ENCODE data around the gene SRRM2. TPM values are rescaled to one million over a fixed set of nuclear protein-coding genes. Genes with fewer than 3 reads are reported as not detected.

SRRM2 gene
- total RNA-seq, 1 experiment from 2014 or later, result 49.1 TPM

- no peaks in the 10 kb centered on the region for H3K9me3 ChIP-seq (replicated peaks)
- no peak overlapping the region for H3K27ac ChIP-seq
- peaks cover 4% of the 10 kb centered on the region for H3K4me1 ChIP-seq (replicated peaks)
- DNase-seq (ENCODE audit: low read depth in 1 of 2, low spot score in 2 of 2), result no peak
- H3K27me3 ChIP-seq (replicated peaks), result peaks cover 46% of the 10 kb centered on the region
- no peak overlapping the region for H3K4me3 ChIP-seq
- H3K36me3 ChIP-seq, result no peaks in the 10 kb centered on the region
These were observed 33.8 kb downstream of the SRRM2 start for GRCh38 chr16:2786061-2786825.

- Histone ChIP-seq H3K36me3 (no peaks in the 10 kb centered on the region), H3K27me3 (replicated peaks) (peaks cover 46% of the 10 kb centered on the region), H3K4me1 (replicated peaks) (peaks cover 4% of the 10 kb centered on the region), H3K9me3 (replicated peaks) (no peaks in the 10 kb centered on the region), H3K4me3 (no peak overlapping the region), H3K27ac (no peak overlapping the region)
- DNase-seq (ENCODE audit: low read depth in 1 of 2, low spot score in 2 of 2), result no peak
These were observed 34.4 kb downstream of the SRRM2 start for GRCh38 chr16:2786826-2787151.

DNA sequence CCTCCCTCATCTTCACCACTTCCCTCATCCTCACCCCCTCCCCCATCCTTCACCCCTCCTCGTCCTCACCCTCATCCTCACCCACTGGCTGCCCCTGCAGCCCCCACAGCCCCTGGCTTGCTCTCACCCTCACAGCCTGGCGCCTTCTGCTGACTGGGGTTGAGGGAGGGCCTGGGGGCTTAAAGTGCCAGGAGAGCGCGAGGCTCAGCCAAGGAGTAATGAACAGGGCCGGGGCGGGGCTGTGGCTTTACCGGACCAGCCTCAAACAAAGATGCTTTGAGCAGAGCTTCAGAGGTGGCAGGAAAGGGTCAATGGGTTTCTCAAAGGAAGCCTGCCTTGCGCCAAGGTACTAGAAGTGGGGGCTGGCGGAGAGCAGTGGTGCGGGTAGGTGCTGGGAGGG is 35.0 kb downstream of the SRRM2 start, which contains the start of gene PRSS33:
Gene PRSS33, minus strand, starts transcription at position 155 of the 400 bp plus-strand sequence. CDS start 1,013 bp downstream, outside the sequence.
- Histone ChIP-seq H3K36me3 (no peaks in the 10 kb centered on the region), H3K4me3 (no peak within 1 kb of the TSS), H3K27me3 (replicated peaks) (peaks cover 51% of the 10 kb centered on the region), H3K4me1 (replicated peaks) (peaks cover 4% of the 10 kb centered on the region), H3K27ac (no peak within 1 kb of the TSS), H3K9me3 (replicated peaks) (no peaks in the 10 kb centered on the region)
- no peak for DNase-seq (ENCODE audit: low read depth in 1 of 2, low spot score in 2 of 2)

DNA sequence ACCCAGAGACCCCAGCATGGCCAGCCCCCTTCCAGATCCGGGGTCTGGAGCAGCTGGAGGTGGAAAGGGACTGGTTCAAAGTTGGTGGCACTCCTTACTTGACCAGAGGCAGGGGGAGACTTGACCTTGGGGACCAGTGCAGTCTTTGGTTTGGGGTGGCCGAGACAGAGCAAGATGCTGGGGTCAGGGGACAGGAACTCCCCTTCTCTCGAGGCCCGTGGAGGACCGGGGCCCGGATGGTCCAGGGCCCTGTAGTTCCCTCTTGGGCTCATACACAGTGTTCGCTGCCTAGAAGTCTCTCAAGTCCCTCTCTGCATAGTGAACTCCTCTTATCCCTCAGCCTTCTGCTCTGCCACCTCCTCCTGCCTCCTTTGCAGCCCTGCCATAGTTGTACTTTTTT is 35.5 kb downstream of the SRRM2 start:
- H3K4me1 ChIP-seq (replicated peaks), result peaks cover 4% of the 10 kb centered on the region
- no peak for DNase-seq (ENCODE audit: low read depth in 1 of 2, low spot score in 2 of 2)
- no peak overlapping the region for H3K4me3 ChIP-seq
- H3K9me3 ChIP-seq (replicated peaks), result no peaks in the 10 kb centered on the region
- H3K36me3 ChIP-seq, result no peaks in the 10 kb centered on the region
- H3K27me3 ChIP-seq (replicated peaks), result peaks cover 54% of the 10 kb centered on the region
- H3K27ac ChIP-seq, result no peak overlapping the region

GRCh38 chr16:2790631-2791030 is 38.2 kb downstream of the SRRM2 start:
- H3K4me1 ChIP-seq (replicated peaks), result no peaks in the 10 kb centered on the region; the same call in 1 of the 2 replicates
- no peaks in the 10 kb centered on the region for H3K9me3 ChIP-seq (replicated peaks)
- no peak overlapping the region for H3K4me3 ChIP-seq
- peaks cover 59% of the 10 kb centered on the region for H3K27me3 ChIP-seq (replicated peaks)
- no peak overlapping the region for H3K27ac ChIP-seq
- no peaks in the 10 kb centered on the region for H3K36me3 ChIP-seq
- no peak for DNase-seq (ENCODE audit: low read depth in 1 of 2, low spot score in 2 of 2)

DNA sequence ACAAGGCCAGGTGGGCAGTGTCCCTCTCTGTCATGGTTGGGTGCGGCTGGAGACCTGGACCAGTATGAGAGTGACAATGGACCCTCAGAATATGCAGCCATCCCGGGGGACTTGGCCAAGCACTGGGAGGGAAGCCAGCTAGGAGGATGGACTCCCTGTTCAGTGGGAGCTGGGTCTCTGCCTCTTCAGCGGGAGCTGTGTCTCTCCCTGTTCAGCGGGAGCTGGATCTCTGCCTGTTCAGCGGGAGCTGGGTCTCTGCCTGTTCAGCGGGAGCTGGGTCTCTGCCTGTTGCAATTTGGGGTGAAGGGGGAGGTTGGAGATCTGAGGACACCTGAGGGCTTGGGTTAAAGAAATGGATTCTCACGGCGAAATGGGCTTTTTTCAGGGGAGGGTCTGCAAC is 38.7 kb downstream of the SRRM2 start:
- Histone ChIP-seq H3K36me3 (no peaks in the 10 kb centered on the region), H3K4me3 (no peak overlapping the region), H3K4me1 (replicated peaks) (no peaks in the 10 kb centered on the region), H3K27ac (no peak overlapping the region), H3K9me3 (replicated peaks) (no peaks in the 10 kb centered on the region), H3K27me3 (replicated peaks) (peaks cover 57% of the 10 kb centered on the region)
- no peak for DNase-seq (ENCODE audit: low read depth in 1 of 2, low spot score in 2 of 2)

- H3K27ac ChIP-seq, result no peak overlapping the region
- H3K4me3 ChIP-seq, result no peak overlapping the region
- no peak for DNase-seq (ENCODE audit: low read depth in 1 of 2, low spot score in 2 of 2)
- no peaks in the 10 kb centered on the region for H3K4me1 ChIP-seq (replicated peaks)
- H3K27me3 ChIP-seq (replicated peaks), result peaks cover 50% of the 10 kb centered on the region
- H3K9me3 ChIP-seq (replicated peaks), result no peaks in the 10 kb centered on the region
- H3K36me3 ChIP-seq, result no peaks in the 10 kb centered on the region
These were observed 40.5 kb downstream of the SRRM2 start for GRCh38 chr16:2792940-2793339.

- Histone ChIP-seq H3K4me1 (replicated peaks) (no peaks in the 10 kb centered on the region), H3K9me3 (replicated peaks) (no peaks in the 10 kb centered on the region), H3K27ac (no peak overlapping the region), H3K36me3 (no peaks in the 10 kb centered on the region), H3K27me3 (replicated peaks) (peaks cover 42% of the 10 kb centered on the region), H3K4me3 (no peak overlapping the region)
- DNase-seq (ENCODE audit: low read depth in 1 of 2, low spot score in 2 of 2), result no peak
These were observed 43.1 kb downstream of the SRRM2 start for GRCh38 chr16:2795395-2796143.

DNA sequence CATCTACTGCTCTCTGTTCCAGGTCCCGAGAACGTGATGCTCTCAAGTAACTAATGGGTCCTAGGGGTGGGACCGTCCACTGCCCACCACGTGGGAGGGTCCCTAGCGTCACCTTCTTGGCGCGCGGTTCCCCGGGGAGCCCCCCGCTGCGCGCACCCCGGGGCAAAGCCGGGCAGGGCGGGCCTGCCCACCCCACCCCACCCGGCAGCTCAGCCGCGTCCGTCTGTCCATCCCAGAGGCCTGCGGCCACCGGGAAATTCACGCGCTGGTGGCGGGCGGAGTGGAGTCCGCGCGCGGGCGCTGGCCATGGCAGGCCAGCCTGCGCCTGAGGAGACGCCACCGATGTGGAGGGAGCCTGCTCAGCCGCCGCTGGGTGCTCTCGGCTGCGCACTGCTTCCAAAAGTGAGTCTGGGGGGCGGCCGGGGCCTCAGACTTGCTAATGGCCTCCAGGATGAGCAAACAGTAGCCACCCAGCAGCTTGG is 46.3 kb downstream of the SRRM2 start:
- no peak for DNase-seq (ENCODE audit: low read depth in 1 of 2, low spot score in 2 of 2)
- Histone ChIP-seq H3K9me3 (replicated peaks) (peaks cover 2% of the 10 kb centered on the region; the same call in 1 of the 2 replicates), H3K27ac (no peak overlapping the region), H3K27me3 (replicated peaks) (peaks cover 25% of the 10 kb centered on the region), H3K36me3 (no peaks in the 10 kb centered on the region), H3K4me3 (no peak overlapping the region), H3K4me1 (replicated peaks) (no peaks in the 10 kb centered on the region)

- no peak overlapping the region for H3K4me3 ChIP-seq
- no peak overlapping the region for H3K27ac ChIP-seq
- peaks cover 7% of the 10 kb centered on the region; the same call in 1 of the 2 replicates for H3K9me3 ChIP-seq (replicated peaks)
- no peaks in the 10 kb centered on the region for H3K36me3 ChIP-seq
- no peak for DNase-seq (ENCODE audit: low read depth in 1 of 2, low spot score in 2 of 2)
- no peaks in the 10 kb centered on the region for H3K4me1 ChIP-seq (replicated peaks)
- peaks cover 24% of the 10 kb centered on the region; the same call in 1 of the 2 replicates for H3K27me3 ChIP-seq (replicated peaks)
These were observed 46.9 kb downstream of the SRRM2 start for GRCh38 chr16:2799205-2799858.

DNA sequence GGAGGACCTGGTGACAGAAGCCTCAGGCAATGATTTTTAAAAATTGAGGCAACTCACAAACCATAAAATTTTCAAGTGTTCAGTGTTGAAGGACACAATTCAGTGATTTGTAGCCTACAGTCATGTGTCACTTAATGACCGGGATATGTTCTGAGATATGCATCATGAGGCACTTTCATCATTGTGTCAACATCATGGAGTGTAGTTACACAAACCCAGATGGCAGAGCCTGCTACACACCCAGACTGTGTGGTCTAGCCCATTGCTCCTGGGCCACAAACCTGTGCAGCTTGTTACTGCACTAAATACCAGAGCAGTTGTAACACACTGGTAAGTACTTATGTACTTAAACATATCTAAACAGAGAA is 47.4 kb downstream of the SRRM2 start:
- H3K4me1 ChIP-seq (replicated peaks), result no peaks in the 10 kb centered on the region
- peaks cover 19% of the 10 kb centered on the region; the same call in 1 of the 2 replicates for H3K27me3 ChIP-seq (replicated peaks)
- peaks cover 7% of the 10 kb centered on the region; the same call in 1 of the 2 replicates for H3K9me3 ChIP-seq (replicated peaks)
- DNase-seq (ENCODE audit: low read depth in 1 of 2, low spot score in 2 of 2), result no peak
- H3K27ac ChIP-seq, result no peak overlapping the region
- H3K4me3 ChIP-seq, result no peak overlapping the region
- H3K36me3 ChIP-seq, result no peaks in the 10 kb centered on the region

DNA sequence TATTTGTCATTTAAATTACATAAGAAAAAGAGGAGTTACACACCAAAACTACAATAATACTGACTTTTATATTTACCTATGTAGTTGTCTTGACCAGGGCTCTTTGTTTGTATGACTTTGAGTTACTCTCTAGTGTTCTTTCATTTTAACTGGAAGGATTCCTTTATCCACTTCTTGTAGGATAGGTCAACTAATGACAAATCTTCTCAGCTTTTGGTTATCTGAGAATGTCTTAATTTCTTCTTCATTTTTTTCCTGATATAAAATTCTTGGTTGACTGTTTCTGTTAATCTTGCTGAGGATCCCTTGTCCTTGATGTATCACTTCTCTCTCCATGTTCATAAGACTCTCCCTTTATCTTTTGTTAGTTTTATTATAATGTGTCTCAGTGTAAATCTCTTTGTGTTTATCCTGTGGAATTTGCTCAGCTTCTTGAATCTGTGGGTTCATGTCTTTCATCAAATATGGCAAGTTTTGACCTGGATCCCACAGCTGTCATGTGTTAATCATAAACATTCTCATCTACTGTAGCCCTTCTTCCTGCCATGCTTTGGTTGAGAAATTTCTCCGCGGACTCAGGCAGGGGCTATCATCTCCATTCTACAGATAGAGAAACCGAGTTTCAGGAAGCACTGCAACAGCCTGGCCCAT is 51.2 kb downstream of the SRRM2 start:
- H3K9me3 ChIP-seq (replicated peaks), result peaks cover 7% of the 10 kb centered on the region
- peaks cover 9% of the 10 kb centered on the region for H3K27me3 ChIP-seq (replicated peaks)

GRCh38 chr16:2804728-2805127 is 52.3 kb downstream of the SRRM2 start:
- no peaks in the 10 kb centered on the region for H3K4me1 ChIP-seq (replicated peaks)
- H3K4me3 ChIP-seq, result no peak overlapping the region
- peaks cover 7% of the 10 kb centered on the region for H3K9me3 ChIP-seq (replicated peaks)
- no peaks in the 10 kb centered on the region for H3K36me3 ChIP-seq
- peaks cover 9% of the 10 kb centered on the region for H3K27me3 ChIP-seq (replicated peaks)
- no peak overlapping the region for H3K27ac ChIP-seq
- no peak for DNase-seq (ENCODE audit: low read depth in 1 of 2, low spot score in 2 of 2)

More for the DNA sequence above, 51.2 kb downstream of the SRRM2 start:
- no peaks in the 10 kb centered on the region for H3K36me3 ChIP-seq
- H3K4me3 ChIP-seq, result no peak overlapping the region
- H3K4me1 ChIP-seq (replicated peaks), result no peaks in the 10 kb centered on the region
- no peak overlapping the region for H3K27ac ChIP-seq
- no peak for DNase-seq (ENCODE audit: low read depth in 1 of 2, low spot score in 2 of 2)
